GM10266 (cell line): ENCODE results near the gene TSPAN5.

Experiments
- DNase-seq: peaks from one replicate; pipeline ENCODE4 v3.0.0; 2012; ENCODE audit errors: extremely low spot score
- CTCF ChIP-seq: IDR thresholded peaks from 2 replicates; pipeline ENCODE4 v1.5.1; 2012; ENCODE audit warnings: mild to moderate bottlenecking, low read depth; ENCODE audit not compliant: control insufficient read depth, insufficient read depth; ENCODE audit errors: missing control alignments

The TSPAN5 gene

GRCh38 chr4:98566361-98567008 is 91.9 kb downstream of the TSPAN5 start:
- no peak for DNase-seq
- no peak for TF ChIP-seq CTCF

GRCh38 chr4:98565681-98566301 is 92.6 kb downstream of the TSPAN5 start:
- no peak for DNase-seq

GRCh38 chr4:98564852-98565251 is 93.6 kb downstream of the TSPAN5 start:
- no peak for DNase-seq
- no peak for TF ChIP-seq CTCF

More at GRCh38 chr4:98565681-98566301, 92.6 kb downstream of the TSPAN5 start:
- TF ChIP-seq CTCF: no peak

- TF ChIP-seq CTCF: no peak
- no peak for DNase-seq
Measured at GRCh38 chr4:98560321-98560720, 98.1 kb downstream of the TSPAN5 start.

- no peak for DNase-seq
- TF ChIP-seq CTCF: no peak
Measured at GRCh38 chr4:98558471-98559169, 99.8 kb downstream of the TSPAN5 start.

GRCh38 chr4:98557194-98557892 is 101.1 kb downstream of the TSPAN5 start:
- no peak for DNase-seq
- TF ChIP-seq CTCF: no peak

- no peak for TF ChIP-seq CTCF
Measured at GRCh38 chr4:98556451-98556850, 102.0 kb downstream of the TSPAN5 start.

More at GRCh38 chr4:98556451-98556850, 102.0 kb downstream of the TSPAN5 start:
- DNase-seq: no peak
